Measurements from ENCODE around the gene MED12L.

MED12L gene

DNA sequence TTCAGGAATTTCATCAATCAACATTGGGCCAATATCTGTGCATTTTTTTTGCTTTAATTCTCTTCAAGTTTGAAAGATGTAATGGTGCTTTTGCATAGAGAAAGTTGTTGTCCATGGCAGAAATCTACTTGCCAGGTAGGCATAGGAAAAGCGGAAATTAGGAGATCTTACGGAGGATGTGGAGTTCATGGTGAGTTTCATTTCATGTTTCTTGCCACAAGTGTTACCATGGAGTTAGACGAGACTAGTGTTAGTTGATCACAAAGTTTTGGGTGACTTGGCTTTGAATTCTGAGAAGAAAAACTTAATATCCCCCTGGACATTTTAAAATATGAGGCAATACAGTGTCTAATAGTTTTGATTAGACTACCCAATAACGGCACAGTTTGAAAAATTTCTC is 244.9 kb downstream of the MED12L start:
- no peak for DNase-seq

- DNase-seq = no peak
Observed at GRCh38 chr3:151330899-151331298, 245.4 kb downstream of the MED12L start.

DNA sequence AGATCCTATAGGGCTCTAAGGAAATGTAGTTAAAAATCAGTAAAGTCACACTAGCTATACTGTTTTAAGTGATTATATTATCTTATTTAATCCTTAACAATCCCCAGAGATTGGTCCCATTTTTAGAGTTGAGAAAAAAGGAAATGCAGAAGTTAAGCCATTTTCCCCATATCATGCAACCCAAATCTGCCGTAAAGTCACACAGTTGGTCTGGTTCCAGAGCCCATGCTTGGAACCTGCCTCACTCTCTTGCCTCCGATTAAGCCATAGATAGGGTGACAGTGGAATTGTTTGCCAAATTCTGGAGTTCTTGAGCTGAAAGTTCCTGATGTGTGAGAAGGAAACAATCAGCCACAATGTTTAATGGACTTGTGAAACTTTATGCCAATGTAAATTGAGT is 246.2 kb downstream of the MED12L start:
- no peak for DNase-seq

DNA sequence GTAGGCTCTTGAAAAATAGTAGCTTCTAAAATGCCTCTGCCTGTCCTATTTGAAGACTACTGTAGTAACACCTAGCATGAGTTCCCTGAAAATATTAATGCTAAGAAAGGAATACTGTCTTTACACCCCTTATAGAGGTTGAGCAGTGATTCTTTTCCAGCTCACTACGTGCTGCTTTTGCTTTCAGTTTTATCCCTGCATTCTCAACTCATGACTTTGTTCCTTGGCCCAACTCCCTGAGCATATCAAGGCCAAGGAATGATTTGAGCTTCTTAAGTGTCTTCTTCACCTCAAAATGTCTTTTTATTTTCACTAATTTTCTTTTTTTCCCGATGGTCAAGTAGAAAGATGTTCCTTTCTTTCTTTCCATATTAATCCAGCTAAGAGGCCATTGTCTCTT is 260.4 kb downstream of the MED12L start:
- no peak for DNase-seq

DNA sequence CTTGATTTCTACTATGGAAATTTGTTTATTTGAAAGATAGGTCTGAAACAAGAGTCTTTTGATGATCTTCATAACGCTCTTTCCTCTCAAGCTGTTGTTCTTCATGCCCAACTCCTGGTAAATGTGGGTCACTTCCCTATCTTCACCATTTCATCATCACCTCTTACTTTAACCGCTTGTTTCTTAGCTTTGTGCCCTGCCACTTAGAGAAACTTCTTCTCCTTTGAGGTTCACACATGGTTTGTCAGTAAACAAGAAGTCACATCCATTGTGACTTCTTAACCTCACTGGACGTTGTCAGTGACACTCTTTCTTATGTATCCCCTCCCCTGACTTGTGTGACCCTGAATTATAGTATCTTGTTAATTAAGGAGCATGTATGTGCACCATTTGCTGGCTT is 260.8 kb downstream of the MED12L start:
- no peak for DNase-seq

DNA sequence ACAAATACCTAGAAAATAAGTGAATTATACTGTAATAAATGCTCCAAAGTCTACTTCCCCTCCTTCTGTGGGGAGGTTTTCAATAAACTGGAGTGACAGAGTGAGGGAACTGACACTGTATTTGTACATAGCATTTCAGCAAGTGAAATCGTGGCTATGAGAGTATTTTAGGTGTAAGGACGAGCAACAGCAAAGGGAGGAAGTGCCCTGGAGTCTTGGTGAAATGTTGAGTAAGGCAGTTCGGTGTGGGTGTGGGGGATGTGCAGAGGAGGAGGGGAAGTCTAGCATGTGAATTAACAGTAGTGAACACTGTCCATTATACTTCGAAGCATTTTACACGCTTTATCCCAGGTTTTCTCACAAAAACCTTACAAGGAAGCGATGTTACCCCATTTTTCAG is 262.0 kb downstream of the MED12L start:
- no peak for DNase-seq

DNA sequence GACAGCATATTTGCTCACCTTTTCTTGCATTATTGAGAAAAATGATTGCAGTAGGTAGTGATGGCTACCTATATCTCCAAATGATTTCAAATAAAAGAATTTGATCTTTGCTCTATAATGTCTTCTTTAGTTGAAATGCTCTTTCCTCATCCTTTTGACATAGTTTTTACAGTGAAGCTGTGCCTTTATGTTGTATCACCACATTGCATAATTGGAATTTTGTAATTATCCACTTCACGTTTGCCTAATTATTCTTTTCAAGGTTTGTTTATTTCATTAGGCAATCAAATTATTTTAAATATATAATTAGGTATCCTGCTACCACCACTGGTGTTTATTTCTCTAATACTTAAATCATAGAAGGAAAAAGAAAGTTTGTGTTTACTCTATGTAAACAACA is 265.2 kb downstream of the MED12L start:
- no peak for DNase-seq

- no peak for DNase-seq
Observed at GRCh38 chr3:151351219-151351618, 265.8 kb downstream of the MED12L start.

DNA sequence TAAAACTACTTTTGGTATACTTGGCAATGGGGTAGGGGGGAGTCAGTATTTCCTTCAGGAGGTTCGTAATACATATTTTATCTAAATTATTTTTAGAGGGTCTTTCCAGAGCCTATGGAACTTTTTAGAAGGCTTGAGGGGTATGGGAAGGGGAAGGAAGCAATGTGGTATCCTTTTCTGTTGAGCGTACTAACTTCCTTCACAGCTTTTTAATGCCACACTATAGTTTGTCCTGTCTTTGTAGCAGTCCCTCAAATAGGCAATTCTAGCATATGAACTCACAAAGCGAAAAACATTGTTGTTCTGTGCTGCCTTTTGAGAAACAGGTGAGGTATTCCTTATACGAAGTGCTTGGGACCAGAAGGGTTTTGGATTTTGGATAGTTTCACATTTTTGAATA is 266.2 kb downstream of the MED12L start:
- DNase-seq = no peak

GRCh38 chr3:151356794-151357462 is 271.5 kb downstream of the MED12L start:
- DNase-seq = no peak

DNA sequence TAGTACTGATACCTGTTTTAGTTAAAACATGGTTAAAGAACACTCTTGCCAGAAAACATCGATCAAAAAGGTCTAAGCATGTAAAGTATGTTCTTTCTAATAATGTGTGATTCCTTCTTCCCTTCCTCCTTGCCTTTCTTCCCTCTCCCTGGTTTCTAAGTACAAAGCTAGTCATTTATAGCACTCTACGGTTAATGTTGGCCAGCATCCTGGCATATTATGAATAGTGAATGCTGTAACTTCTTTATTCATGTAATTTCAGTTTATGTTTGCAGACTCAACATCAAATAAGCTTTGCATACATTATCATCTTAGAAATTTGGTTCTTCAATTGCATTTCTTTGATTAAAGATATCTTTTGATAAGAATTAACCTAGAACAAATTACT is 272.0 kb downstream of the MED12L start:
- DNase-seq = no peak

DNA sequence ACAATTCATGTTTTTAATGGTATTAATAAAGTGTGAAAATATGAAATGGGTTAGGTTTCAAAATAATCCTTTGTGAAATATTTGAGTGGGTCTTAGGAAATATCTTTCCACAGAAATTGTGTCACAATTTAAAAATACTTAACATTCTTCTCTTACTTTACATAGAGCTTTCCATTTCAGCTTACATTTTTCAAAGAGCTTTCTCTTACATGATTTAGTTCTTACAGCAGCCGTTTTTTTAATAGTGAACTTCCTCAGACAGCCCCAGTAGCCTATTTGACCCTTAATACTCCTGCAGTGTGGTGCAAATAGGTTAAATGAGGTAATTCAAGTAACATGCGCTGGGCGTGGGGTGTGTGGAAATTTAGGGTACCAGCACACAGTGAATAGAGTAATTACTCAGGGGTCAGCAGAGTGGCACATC is 277.3 kb downstream of the MED12L start:
- no peak for DNase-seq

GRCh38 chr3:151366993-151367392 is 281.5 kb downstream of the MED12L start:
- no peak for DNase-seq

- no peak for DNase-seq
Observed at GRCh38 chr3:151367448-151367847, 282.0 kb downstream of the MED12L start.

GRCh38 chr3:151371526-151371925 is 286.1 kb downstream of the MED12L start:
- DNase-seq = no peak

GRCh38 chr3:151372063-151372820 is 286.8 kb downstream of the MED12L start:
- no peak for DNase-seq

GRCh38 chr3:151377768-151378385 is 292.4 kb downstream of the MED12L start:
- DNase-seq = no peak

DNA sequence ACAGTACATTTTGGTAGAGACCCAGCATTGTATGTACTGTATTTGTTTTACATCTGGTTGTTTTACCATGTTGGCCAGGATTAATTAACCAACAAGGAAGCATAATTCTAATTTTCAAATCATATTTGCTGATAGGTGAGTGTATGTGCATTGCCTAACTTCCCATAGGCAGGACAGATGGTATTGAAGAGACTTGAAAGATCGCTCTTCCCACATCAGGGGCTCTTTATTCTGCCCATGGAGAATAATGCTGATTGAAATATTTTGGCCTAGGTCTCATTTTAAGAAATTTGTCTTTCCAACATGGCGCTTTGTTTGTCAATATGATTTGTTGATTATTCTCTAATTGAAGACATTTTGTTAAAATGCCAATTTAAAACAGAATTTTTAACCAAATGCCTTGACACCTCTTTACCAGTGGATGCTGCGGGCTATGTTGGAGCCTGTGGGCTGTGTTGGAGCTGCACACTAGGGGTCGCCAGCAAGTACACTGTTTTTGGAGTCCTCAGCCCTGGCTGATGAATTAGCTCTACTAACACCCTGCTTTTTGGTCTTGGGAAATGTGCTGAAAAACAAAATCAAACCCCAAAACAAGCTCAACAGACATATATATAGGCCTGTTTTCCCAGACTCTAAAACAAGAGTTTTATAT is 293.7 kb downstream of the MED12L start:
- DNase-seq = peak; percentile 8

- no peak for DNase-seq
Observed at GRCh38 chr3:151382671-151383070, 297.2 kb downstream of the MED12L start.

- DNase-seq = no peak
Observed at GRCh38 chr3:151383111-151383510, 297.6 kb downstream of the MED12L start.

DNA sequence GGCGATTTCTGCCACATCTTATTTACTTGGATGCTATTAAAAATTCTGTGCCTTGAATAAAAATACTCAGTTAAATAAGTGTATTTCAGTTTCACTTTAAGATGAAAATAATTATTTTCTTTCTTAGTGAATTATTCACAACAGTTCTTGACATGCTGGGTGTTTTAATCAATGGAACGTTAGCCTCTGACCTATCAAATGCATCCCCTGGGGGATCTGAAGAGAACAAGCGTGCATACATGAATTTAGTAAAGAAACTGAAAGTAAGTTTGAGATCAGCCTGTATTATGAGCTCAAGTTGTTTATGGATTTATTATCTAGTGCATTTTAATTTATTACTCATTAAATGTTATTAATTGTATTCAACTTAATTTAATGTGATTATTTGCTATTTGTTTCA is 298.5 kb downstream of the MED12L start:
- no peak for DNase-seq

DNA sequence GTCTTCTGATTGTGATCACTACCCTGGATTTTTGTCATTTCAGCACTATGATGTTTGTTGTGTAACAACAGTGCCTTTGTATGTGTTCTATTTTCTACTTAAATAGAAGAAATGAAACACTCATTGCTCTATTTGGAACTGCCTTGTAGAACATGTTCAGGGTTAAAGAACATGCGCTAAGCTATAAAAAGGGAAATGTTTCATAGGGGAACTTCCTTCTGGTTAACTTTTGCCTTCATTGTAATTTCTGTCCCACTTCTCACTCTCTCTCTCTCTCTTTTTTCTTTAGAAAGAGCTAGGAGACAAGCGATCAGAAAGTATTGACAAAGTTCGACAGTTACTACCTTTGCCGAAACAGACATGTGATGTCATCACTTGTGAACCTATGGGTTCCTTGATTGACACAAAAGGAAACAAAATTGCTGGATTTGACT is 299.3 kb downstream of the MED12L start, which contains the start of gene P2RY12:
Gene P2RY12, minus strand, starts transcription at position 13 of the 434 bp plus-strand sequence. CDS start 45,908 bp downstream, outside the sequence.
- DNase-seq = no peak

- no peak for DNase-seq
Observed at GRCh38 chr3:151386056-151386455, 300.6 kb downstream of the MED12L start.

GRCh38 chr3:151387432-151387831 is 302.0 kb downstream of the MED12L start:
- DNase-seq = no peak

Data from CD4-positive, alpha-beta T cell treated with Interleukin-12 subunit alpha and Interleukin-12 subunit beta, for 1 hour (primary cell).